ENCODE measurements around the gene TSPAN9. TPM values are rescaled to one million over a fixed set of nuclear protein-coding genes. Genes with fewer than 3 reads are reported as not detected.

Gene TSPAN9
- total and polyA plus RNA-seq, 10 of the 15 experiments (the other 5 are each of a cell fraction or from before 2014, with no cell fraction given), result 0.03 to 1.0 (median 0.12) TPM; not detected in 5

GRCh38 chr12:3152011-3152511, 74.9 kb downstream of the TSPAN9 start (continued):
- no peak for TF ChIP-seq MEF2A (IDR thresholded peaks at IDR 0.05; ENCODE audit: insufficient read depth, low read depth, low read length)
- TF ChIP-seq, protein P1, sequence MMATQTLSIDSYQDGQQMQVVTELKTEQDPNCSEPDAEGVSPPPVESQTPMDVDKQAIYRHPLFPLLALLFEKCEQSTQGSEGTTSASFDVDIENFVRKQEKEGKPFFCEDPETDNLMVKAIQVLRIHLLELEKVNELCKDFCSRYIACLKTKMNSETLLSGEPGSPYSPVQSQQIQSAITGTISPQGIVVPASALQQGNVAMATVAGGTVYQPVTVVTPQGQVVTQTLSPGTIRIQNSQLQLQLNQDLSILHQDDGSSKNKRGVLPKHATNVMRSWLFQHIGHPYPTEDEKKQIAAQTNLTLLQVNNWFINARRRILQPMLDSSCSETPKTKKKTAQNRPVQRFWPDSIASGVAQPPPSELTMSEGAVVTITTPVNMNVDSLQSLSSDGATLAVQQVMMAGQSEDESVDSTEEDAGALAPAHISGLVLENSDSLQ (IDR thresholded peaks at IDR 0.05), result no peak
- TF ChIP-seq FOS (IDR thresholded peaks at IDR 0.05; ENCODE audit: borderline replicate concordance, extremely low read depth, insufficient read length), result no peak

GRCh38 chr12:3152892-3153291, 75.7 kb downstream of the TSPAN9 start:
- intact Hi-C loops (cut with micrococcal nuclease; ENCODE audit: unreplicated experiment) (no loop called here), in situ Hi-C loops (cut with MboI) (no loop called here)
- WGBS (ENCODE audit: insufficient coverage, insufficient replicate concordance, low lambda C conversion rate, missing lambda C conversion rate), result 9% methylated on average over 11 of the region's 11 CpGs
- POLR2A ChIA-PET, result no interaction called here
- Histone ChIP-seq H3K9ac (ENCODE audit: control insufficient read depth, insufficient read depth, low read length) (no peak overlapping the region), H3K79me2 (ENCODE audit: control insufficient read depth, insufficient read depth, low read length) (no peaks in the 10 kb centered on the region), H3K9me3 (replicated peaks; ENCODE audit: control insufficient read depth, insufficient read depth, low read length) (no peaks in the 10 kb centered on the region), H4K20me1 (ENCODE audit: control insufficient read depth, insufficient read depth) (no peaks in the 10 kb centered on the region; the same call in 1 of the 2 replicates), H3K36me3 (ENCODE audit: control insufficient read depth in 2 of 2, insufficient read depth in 2 of 2, low read length in 1 of 2) (no peaks in the 10 kb centered on the region), H3K4me3 (no peak overlapping the region), H3K4me2 (ENCODE audit: control insufficient read depth, insufficient read depth) (no peak overlapping the region), H3K4me1 (ENCODE audit: control insufficient read depth, insufficient read depth, low read length) (no peaks in the 10 kb centered on the region), H3K27me3 (replicated peaks in 1 of 2; ENCODE audit: control insufficient read depth in 2 of 2, insufficient read depth in 2 of 2, low read length in 1 of 2) (peaks cover 4 to 12% of the 10 kb centered on the region in 2 experiments; a peak in 3 of 4 replicates), H2AFZ (ENCODE audit: control insufficient read depth, low read depth, low read length) (no peak overlapping the region), H3K27ac (ENCODE audit: control insufficient read depth, insufficient read depth) (no peak overlapping the region)
- no TSS peak for BruUV-seq (replicated peaks)
- no peak for FAIRE-seq
- SMC1A ChIA-PET (ENCODE audit: uncharacterized antibody, unreplicated experiment), result no interaction called here
- ATAC-seq, result no peak
- RAD21 ChIA-PET (ENCODE audit: unreplicated experiment), result interaction anchor here (1.2 kb wide), 1 partner anchor 122 kb away, joined by 4 read pairs; no protein-coding TSS in a partner anchor
- DNase-seq (ENCODE audit: low read depth, low spot score), result no peak
- CTCF ChIA-PET, result interaction anchor here (1.7 kb wide), 1 partner anchor 15 kb away, joined by 11 read pairs; no protein-coding TSS in a partner anchor
- TF ChIP-seq HDAC2 (IDR thresholded peaks at IDR 0.05) (no peak), EZH2 (IDR thresholded peaks at IDR 0.05; ENCODE audit: borderline replicate concordance, control insufficient read depth, low read depth, low read length) (no peak), NRF1 (conservative IDR thresholded peaks at IDR 0.05; ENCODE audit: low read depth, low read length) (no peak), RB1 (IDR thresholded peaks at IDR 0.05; ENCODE audit: borderline replicate concordance) (no peak), PAX5 (IDR thresholded peaks at IDR 0.05; ENCODE audit: borderline replicate concordance, low read depth, low read length) (no peak), IRF4 (IDR thresholded peaks at IDR 0.05; ENCODE audit: low read depth, low read length) (no peak), CHD1 (IDR thresholded peaks at IDR 0.05; ENCODE audit: low read depth, low read length) (no peak), NR2F1 (conservative IDR thresholded peaks at IDR 0.05) (no peak), SRF (IDR thresholded peaks at IDR 0.05; ENCODE audit: low read depth in 2 of 2, low read length in 2 of 2) (no peak), BMI1 (IDR thresholded peaks at IDR 0.05; ENCODE audit: borderline replicate concordance) (no peak), ESRRA (IDR thresholded peaks at IDR 0.05; ENCODE audit: low read length) (no peak), ZBTB4 (CRISPR knock-in tag; IDR thresholded peaks at IDR 0.05) (no peak)
- TF ChIP-seq, protein P2, sequence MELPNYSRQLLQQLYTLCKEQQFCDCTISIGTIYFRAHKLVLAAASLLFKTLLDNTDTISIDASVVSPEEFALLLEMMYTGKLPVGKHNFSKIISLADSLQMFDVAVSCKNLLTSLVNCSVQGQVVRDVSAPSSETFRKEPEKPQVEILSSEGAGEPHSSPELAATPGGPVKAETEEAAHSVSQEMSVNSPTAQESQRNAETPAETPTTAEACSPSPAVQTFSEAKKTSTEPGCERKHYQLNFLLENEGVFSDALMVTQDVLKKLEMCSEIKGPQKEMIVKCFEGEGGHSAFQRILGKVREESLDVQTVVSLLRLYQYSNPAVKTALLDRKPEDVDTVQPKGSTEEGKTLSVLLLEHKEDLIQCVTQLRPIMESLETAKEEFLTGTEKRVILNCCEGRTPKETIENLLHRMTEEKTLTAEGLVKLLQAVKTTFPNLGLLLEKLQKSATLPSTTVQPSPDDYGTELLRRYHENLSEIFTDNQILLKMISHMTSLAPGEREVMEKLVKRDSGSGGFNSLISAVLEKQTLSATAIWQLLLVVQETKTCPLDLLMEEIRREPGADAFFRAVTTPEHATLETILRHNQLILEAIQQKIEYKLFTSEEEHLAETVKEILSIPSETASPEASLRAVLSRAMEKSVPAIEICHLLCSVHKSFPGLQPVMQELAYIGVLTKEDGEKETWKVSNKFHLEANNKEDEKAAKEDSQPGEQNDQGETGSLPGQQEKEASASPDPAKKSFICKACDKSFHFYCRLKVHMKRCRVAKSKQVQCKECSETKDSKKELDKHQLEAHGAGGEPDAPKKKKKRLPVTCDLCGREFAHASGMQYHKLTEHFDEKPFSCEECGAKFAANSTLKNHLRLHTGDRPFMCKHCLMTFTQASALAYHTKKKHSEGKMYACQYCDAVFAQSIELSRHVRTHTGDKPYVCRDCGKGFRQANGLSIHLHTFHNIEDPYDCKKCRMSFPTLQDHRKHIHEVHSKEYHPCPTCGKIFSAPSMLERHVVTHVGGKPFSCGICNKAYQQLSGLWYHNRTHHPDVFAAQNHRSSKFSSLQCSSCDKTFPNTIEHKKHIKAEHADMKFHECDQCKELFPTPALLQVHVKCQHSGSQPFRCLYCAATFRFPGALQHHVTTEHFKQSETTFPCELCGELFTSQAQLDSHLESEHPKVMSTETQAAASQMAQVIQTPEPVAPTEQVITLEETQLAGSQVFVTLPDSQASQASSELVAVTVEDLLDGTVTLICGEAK (IDR thresholded peaks at IDR 0.05; ENCODE audit: borderline replicate concordance), result no peak
